Esophagus squamous epithelium (tissue), 4 donors: ENCODE results near the gene DBP.

ENCODE experiments used
- POLR2A ChIP-seq, 4 donors: fragments of 450-650 bp; IDR thresholded peaks; one replicate each; pipeline ENCODE4 v1.6.1; 2017; ENCODE audit warnings: antibody characterized with exemption in 4 of 4, mild to moderate bottlenecking in 4 of 4, moderate library complexity in 3 of 4
- TF ChIP-seq, protein P1 (sequence below), 6 experiments: fragments of 450-650 bp in 4 of 6; fragments of 200-600 bp in 2 of 6; sonication (generic) in 2 of 6; IDR thresholded peaks; one replicate each; pipeline ENCODE4 v1.5.1; 2016 to 2019; ENCODE audit warnings: antibody characterized with exemption in 6 of 6, mild to moderate bottlenecking in 4 of 6, moderate library complexity in 4 of 6

DNA sequence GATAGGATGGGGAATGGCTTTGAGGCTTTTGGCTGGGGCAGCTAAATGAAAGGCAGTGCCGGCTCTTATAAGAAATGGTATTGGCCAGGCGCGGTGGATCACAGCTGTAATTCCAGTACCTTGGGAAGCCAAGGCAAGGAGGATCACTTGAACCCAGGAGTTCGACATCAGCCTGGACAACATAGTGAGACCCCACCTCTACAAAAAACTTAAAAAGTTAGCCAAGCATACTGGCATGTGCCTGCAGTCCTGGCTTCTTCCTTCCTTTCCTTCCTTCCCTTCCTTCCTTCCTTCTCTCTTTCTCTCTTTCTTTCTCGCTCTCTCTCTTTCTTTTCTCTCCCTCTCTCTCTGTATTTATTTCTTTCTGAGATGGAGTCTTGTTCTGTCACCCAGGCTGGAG, 5.7 kb upstream of the DBP start:
- TF ChIP-seq, protein P1, sequence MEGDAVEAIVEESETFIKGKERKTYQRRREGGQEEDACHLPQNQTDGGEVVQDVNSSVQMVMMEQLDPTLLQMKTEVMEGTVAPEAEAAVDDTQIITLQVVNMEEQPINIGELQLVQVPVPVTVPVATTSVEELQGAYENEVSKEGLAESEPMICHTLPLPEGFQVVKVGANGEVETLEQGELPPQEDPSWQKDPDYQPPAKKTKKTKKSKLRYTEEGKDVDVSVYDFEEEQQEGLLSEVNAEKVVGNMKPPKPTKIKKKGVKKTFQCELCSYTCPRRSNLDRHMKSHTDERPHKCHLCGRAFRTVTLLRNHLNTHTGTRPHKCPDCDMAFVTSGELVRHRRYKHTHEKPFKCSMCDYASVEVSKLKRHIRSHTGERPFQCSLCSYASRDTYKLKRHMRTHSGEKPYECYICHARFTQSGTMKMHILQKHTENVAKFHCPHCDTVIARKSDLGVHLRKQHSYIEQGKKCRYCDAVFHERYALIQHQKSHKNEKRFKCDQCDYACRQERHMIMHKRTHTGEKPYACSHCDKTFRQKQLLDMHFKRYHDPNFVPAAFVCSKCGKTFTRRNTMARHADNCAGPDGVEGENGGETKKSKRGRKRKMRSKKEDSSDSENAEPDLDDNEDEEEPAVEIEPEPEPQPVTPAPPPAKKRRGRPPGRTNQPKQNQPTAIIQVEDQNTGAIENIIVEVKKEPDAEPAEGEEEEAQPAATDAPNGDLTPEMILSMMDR (IDR thresholded peaks at IDR 0.05) = no peak
- TF ChIP-seq POLR2A (IDR thresholded peaks at IDR 0.05) = no peak
